Endodermal cell (in vitro differentiated cells): ENCODE results near the gene ATP2B2. TPM values are rescaled to one million over a fixed set of nuclear protein-coding genes. Genes with fewer than 3 reads are reported as not detected.

Experiments
- DNase-seq: peaks from one replicate; pipeline ENCODE4 v3.0.0-alpha.2; 2017
- H3K27ac ChIP-seq: 2 replicates; pipeline ENCODE4 v1.5.1; 2013; ENCODE audit warnings: mild to moderate bottlenecking, low read depth, low read length, moderate library complexity
- H3K27me3 ChIP-seq: 2 replicates; pipeline ENCODE4 v1.6.1; 2013; ENCODE audit warnings: mild to moderate bottlenecking, low read length, moderate library complexity; ENCODE audit not compliant: insufficient read depth, control insufficient read depth, poor library complexity, severe bottlenecking
- H3K36me3 ChIP-seq: 2 replicates; pipeline ENCODE4 v1.7.0; 2013; ENCODE audit warnings: mild to moderate bottlenecking, low read length, moderate library complexity; ENCODE audit not compliant: control insufficient read depth, insufficient read depth
- H3K4me1 ChIP-seq: one replicate; pipeline ENCODE4 v1.7.0; 2013; ENCODE audit warnings: low read length; ENCODE audit not compliant: control insufficient read depth, insufficient read depth
- H3K4me3 ChIP-seq: 2 replicates; pipeline ENCODE4 v1.5.1; 2013; ENCODE audit warnings: mild to moderate bottlenecking, low read length, moderate library complexity
- H3K9ac ChIP-seq: 2 replicates; pipeline ENCODE4 v1.6.1; 2013; ENCODE audit warnings: mild to moderate bottlenecking, low read length, moderate library complexity; ENCODE audit not compliant: poor library complexity, severe bottlenecking; ENCODE audit errors: extremely low read depth
- H3K9me3 ChIP-seq: 2 replicates; pipeline ENCODE4 v1.6.1; 2013; ENCODE audit warnings: mild to moderate bottlenecking, low read length, moderate library complexity; ENCODE audit not compliant: control insufficient read depth
- H3K27ac Mint-ChIP-seq: 2 replicates; pipeline ENCODE4 v1.8.0; 2020; ENCODE audit warnings: mixed read lengths
- H3K27me3 Mint-ChIP-seq: 2 replicates; pipeline ENCODE4 v1.8.0; 2021; ENCODE audit warnings: mild to moderate bottlenecking, mixed read lengths; ENCODE audit not compliant: insufficient read depth
- H3K36me3 Mint-ChIP-seq: 2 replicates; pipeline ENCODE4 v1.8.0; 2020; ENCODE audit warnings: low read depth, mixed read lengths
- H3K4me1 Mint-ChIP-seq: 2 replicates; pipeline ENCODE4 v1.8.0; 2020; ENCODE audit warnings: mixed read lengths
- H3K4me3 Mint-ChIP-seq: 2 replicates; pipeline ENCODE4 v1.8.0; 2020; ENCODE audit warnings: mild to moderate bottlenecking, moderate library complexity, mixed read lengths
- H3K9me3 Mint-ChIP-seq: 2 replicates; pipeline ENCODE4 v1.8.0; 2020; ENCODE audit warnings: mild to moderate bottlenecking, mixed read lengths
- CTCF ChIP-seq: fragments of 200-600 bp; sonication (generic); conservative IDR thresholded peaks from 2 replicates; pipeline ENCODE4 v1.5.0; 2021; ENCODE audit warnings: antibody characterized with exemption, mild to moderate bottlenecking
- WGBS, 2 experiments: methylation state at CpG; one replicate each; pipeline versions ENCODE4 v1.1.5 to v1.1.7; 2013; ENCODE audit warnings: missing lambda C conversion rate in 2 of 2, mixed read lengths in 1 of 2; ENCODE audit not compliant: insufficient coverage in 1 of 2, insufficient read length in 1 of 2; 5-methylcytosine and 5-hydroxymethylcytosine counted together
- total RNA-seq, 2 donors: library from RNA; stranded (reverse); fragmentation: NEBNext Ultra II Directional in 1 of 2; extraction: Animal tissue kit (Norgen Biotek cat#: 25700) in 1 of 2; gene quantifications; 2 replicates in 1 of 2; 3 replicates in 1 of 2; pipeline ENCODE4 v1.2.1, GENCODE V29; 2021

Gene ATP2B2
- total RNA-seq, 2 donors from 2014 or later = 0.09 TPM; not detected in 1

DNA sequence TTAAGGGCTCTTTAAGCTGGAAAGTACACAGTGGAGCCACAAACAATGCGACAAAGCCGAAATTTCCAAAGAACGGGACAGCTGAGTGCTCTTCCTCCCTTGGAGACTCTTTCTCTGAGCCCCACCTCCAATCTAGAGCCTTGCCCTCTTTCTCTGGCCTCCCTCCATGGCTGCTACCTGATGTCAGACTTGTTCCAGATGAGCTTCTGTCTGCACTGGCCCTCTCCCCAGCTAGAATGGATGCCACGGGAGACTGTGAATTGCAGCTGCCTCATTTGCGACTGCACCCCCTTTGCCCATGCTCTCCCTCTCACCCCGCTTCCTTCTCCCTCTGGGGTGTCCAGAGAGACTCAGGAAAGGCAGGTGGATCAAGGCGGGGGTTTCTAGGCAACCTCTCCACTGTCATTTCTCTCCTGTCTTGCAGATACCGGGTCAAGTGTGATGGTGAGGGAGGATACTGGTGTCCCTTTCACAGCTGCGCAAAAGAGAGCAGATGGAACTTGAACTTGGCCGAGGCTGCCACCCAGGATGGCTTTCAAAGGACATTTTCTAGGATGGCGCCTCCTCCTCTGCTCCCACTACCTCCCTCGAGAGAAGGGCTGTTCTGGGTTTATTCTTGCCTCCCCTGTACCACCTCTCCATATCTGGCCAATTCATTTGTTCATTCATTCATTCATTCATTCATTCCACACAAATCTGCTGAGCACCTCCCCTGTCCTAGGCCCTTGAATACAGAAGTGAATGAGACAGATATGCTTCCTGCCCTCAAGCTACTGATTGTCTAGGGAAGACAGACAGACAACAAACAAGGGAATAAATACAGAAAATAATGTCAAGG is 12.8 kb downstream of the ATP2B2 start:
- H3K9me3 ChIP-seq = no peaks in the 10 kb centered on the region
- no peak for DNase-seq
- no peak overlapping the region for H3K9ac ChIP-seq
- H3K27ac ChIP-seq = no peak overlapping the region
- no peaks in the 10 kb centered on the region for H3K4me1 ChIP-seq
- Mint-ChIP-seq H3K27me3 (no peaks in the 10 kb centered on the region), H3K4me1 (peaks cover 3% of the 10 kb centered on the region), H3K4me3 (no peak overlapping the region), H3K27ac (no peak overlapping the region), H3K9me3 (no peaks in the 10 kb centered on the region), H3K36me3 (no peaks in the 10 kb centered on the region)
- no peaks in the 10 kb centered on the region for H3K27me3 ChIP-seq
- WGBS, 2 experiments = 89 to 92% methylated on average over 9 to 12 of the region's 12 CpGs
- H3K4me3 ChIP-seq = no peak overlapping the region
- TF ChIP-seq CTCF = no peak
- no peaks in the 10 kb centered on the region for H3K36me3 ChIP-seq

DNA sequence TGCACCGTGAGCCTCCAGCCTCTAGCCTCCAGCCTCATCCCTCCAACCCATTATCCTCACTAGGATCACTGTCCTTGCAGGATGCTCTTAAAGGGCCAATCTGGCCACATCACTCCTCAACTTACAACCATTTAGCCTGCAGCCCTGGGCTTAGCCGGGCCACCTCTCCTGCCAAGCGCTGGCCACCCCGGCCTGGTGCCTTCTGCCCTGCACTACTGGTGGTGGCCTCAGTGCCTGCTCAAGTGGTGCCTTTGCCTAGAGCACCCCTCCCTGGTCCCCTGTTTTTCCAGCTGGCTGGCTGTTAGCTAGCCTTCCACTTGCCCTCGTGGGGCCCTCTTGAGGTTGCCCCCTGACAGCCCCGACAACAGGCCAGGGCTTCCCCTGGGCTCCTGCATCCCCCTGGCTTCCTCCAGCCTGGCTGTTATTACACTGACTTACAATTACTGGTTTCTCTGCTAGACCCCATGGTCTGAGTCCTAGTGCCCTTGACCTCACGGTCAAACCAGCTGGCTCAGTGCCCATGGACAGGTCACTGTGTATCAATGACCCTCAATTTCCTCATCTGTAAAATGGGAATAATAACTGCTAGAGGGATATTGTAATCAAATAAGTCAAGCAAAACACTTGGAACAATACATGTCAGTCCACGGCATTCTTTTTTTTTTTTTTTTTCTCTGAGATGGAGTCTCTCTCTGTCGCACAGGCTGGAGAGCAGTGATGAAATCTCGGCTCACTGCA is 15.5 kb downstream of the ATP2B2 start:
- Mint-ChIP-seq H3K9me3 (no peaks in the 10 kb centered on the region), H3K4me1 (no peaks in the 10 kb centered on the region), H3K27ac (no peak overlapping the region), H3K36me3 (no peaks in the 10 kb centered on the region), H3K27me3 (no peaks in the 10 kb centered on the region), H3K4me3 (no peak overlapping the region)
- WGBS, 2 experiments = 87 to 95% methylated on average over 5 to 10 of the region's 10 CpGs
- no peak for DNase-seq
- no peak for TF ChIP-seq CTCF
- H3K4me1 ChIP-seq = no peaks in the 10 kb centered on the region
- no peak overlapping the region for H3K9ac ChIP-seq
- no peaks in the 10 kb centered on the region for H3K36me3 ChIP-seq
- H3K27me3 ChIP-seq = no peaks in the 10 kb centered on the region
- no peak overlapping the region for H3K27ac ChIP-seq
- no peak overlapping the region for H3K4me3 ChIP-seq
- H3K9me3 ChIP-seq = no peaks in the 10 kb centered on the region

DNA sequence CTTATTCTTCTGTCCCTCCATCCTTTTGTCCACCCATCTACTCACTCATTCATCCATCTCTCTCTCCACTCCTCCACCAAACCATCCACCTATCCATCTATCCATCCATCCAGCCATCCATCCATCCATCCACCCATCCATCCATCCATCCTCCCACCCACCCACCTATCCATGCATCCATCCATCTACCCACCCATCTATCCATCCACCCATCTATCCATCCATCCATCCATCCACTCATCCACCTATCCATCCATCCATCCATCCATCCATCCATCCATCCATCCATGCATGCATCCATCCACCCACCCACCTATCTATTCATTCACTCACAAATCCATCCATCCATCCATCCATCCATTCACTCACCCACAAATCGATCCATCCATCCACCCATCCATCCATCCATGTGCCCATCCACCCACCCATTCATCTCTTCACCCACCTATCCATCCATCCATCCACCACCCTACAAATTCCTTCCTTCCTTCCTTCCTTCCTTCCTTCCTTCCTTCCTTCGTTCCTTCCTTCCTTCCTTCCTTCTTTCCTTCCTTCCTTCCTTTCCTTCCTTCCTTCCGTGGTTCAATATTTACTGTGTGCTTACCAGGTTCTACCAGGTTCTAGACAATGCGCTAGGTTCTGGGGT is 17.3 kb downstream of the ATP2B2 start:
- H3K27me3 ChIP-seq = no peaks in the 10 kb centered on the region
- no peak for DNase-seq
- H3K9ac ChIP-seq = no peak overlapping the region
- H3K27ac ChIP-seq = no peak overlapping the region
- 94 to 95% methylated on average over 2 to 3 of the region's 4 CpGs for WGBS, 2 experiments
- no peak overlapping the region for H3K27ac Mint-ChIP-seq
- no peak for TF ChIP-seq CTCF
- no peaks in the 10 kb centered on the region for H3K9me3 ChIP-seq
- no peaks in the 10 kb centered on the region for H3K27me3 Mint-ChIP-seq
- no peaks in the 10 kb centered on the region for H3K4me1 Mint-ChIP-seq
- H3K4me3 ChIP-seq = no peak overlapping the region
- H3K36me3 Mint-ChIP-seq = no peaks in the 10 kb centered on the region
- H3K9me3 Mint-ChIP-seq = no peaks in the 10 kb centered on the region
- no peaks in the 10 kb centered on the region for H3K36me3 ChIP-seq
- no peaks in the 10 kb centered on the region for H3K4me1 ChIP-seq
- H3K4me3 Mint-ChIP-seq = no peak overlapping the region
